ENCODE results near the gene UNC119B.
A peak's percentile ranks its signal among the peaks of the same experiment; 100 is the strongest.

UNC119B gene

GRCh38 chr12:120688527-120689071 lies 21.7 kb upstream of the UNC119B start:
- DNase-seq: peak; percentile 72

GRCh38 chr12:120689397-120690082 lies 20.7 kb upstream of the UNC119B start:
- DNase-seq: no peak

- no peak for DNase-seq
Observed at GRCh38 chr12:120690083-120690450, 20.2 kb upstream of the UNC119B start.

GRCh38 chr12:120690978-120691377 lies 19.3 kb upstream of the UNC119B start:
- DNase-seq: no peak

- no peak for DNase-seq
Observed at GRCh38 chr12:120692524-120693033, 17.7 kb upstream of the UNC119B start.

GRCh38 chr12:120693848-120694247 lies 16.4 kb upstream of the UNC119B start:
- no peak for DNase-seq

- no peak for DNase-seq
Observed at GRCh38 chr12:120696626-120697025, 13.6 kb upstream of the UNC119B start.

GRCh38 chr12:120697344-120697743 lies 12.9 kb upstream of the UNC119B start:
- no peak for DNase-seq

GRCh38 chr12:120698665-120699064 lies 11.6 kb upstream of the UNC119B start:
- peak; percentile 39 for DNase-seq

- no peak for DNase-seq
Observed at GRCh38 chr12:120699553-120699952, 10.7 kb upstream of the UNC119B start.

- DNase-seq: no peak
Observed at GRCh38 chr12:120700886-120701285, 9.4 kb upstream of the UNC119B start.

GRCh38 chr12:120702637-120703036 lies 7.6 kb upstream of the UNC119B start:
- DNase-seq: peak; percentile 51

- no peak for DNase-seq
Observed at GRCh38 chr12:120703311-120703942, 6.8 kb upstream of the UNC119B start.

GRCh38 chr12:120705618-120706017 lies 4.6 kb upstream of the UNC119B start:
- no peak for DNase-seq

- no peak for DNase-seq
Observed at GRCh38 chr12:120706029-120706428, 4.2 kb upstream of the UNC119B start.

GRCh38 chr12:120708651-120709050 lies 1.6 kb upstream of the UNC119B start:
- peak; percentile 52 for DNase-seq

- peak; percentile 58 for DNase-seq
Observed at GRCh38 chr12:120710805-120711296, 593 bp downstream of the UNC119B start.

GRCh38 chr12:120711411-120711810 lies 1.2 kb downstream of the UNC119B start:
- DNase-seq: no peak

GRCh38 chr12:120712610-120713009 lies 2.4 kb downstream of the UNC119B start:
- no peak for DNase-seq

- DNase-seq: peak; percentile 96
Observed at GRCh38 chr12:120713861-120714482, 3.7 kb downstream of the UNC119B start.

GRCh38 chr12:120718055-120718454 lies 7.8 kb downstream of the UNC119B start:
- DNase-seq: no peak

GRCh38 chr12:120719072-120719471 lies 8.8 kb downstream of the UNC119B start:
- DNase-seq: peak; percentile 28

- peak; percentile 90 for DNase-seq
Observed at GRCh38 chr12:120719496-120720233, 9.4 kb downstream of the UNC119B start.
